NCI-H2171 (cell line): Measurements from ENCODE around the gene EHD2.
"Not testable (repeated sequence)": the region's sequence is repeated elsewhere in the genome, so short reads cannot be mapped to it uniquely, and the experiment has no call there.

ENCODE experiments used
- DNase-seq: peaks from one replicate; lab custom pipeline; 2025; lab: John Stamatoyannopoulos, UW

EHD2 gene

GRCh38 chr19:47776568-47776967, 63.3 kb downstream of the EHD2 start:
- DNase-seq = peak; percentile 11

- DNase-seq = not testable (repeated sequence)
Measured at GRCh38 chr19:47777245-47778048, 64.2 kb downstream of the EHD2 start.

GRCh38 chr19:47778049-47778953, 65.1 kb downstream of the EHD2 start, which contains the start of gene SELENOW:
Gene SELENOW, plus strand, starts transcription at chr19:47778703. Its CDS starts 83 bp downstream, at chr19:47778786.
- peak; percentile 79 for DNase-seq

DNA sequence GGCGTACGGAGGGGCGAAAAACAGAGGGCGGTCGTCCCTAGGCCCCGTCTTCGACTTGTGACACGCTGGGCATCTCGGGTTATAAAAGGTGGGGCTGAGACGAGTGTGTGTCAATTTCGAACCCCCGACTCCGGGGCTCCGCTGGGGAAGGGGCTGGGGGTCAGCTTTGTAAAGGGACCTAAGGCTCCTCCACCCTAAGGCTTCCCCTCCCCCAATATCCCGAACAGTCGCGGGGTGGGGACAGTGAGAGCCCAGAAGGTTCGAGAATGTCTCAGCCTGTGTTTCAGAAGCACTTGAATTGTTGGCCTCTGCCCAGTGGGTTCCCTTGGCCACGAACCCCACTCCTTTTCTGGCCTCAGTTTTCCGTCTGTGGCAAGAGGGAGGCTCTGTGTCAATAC, 65.7 kb downstream of the EHD2 start:
- DNase-seq = no peak

DNA sequence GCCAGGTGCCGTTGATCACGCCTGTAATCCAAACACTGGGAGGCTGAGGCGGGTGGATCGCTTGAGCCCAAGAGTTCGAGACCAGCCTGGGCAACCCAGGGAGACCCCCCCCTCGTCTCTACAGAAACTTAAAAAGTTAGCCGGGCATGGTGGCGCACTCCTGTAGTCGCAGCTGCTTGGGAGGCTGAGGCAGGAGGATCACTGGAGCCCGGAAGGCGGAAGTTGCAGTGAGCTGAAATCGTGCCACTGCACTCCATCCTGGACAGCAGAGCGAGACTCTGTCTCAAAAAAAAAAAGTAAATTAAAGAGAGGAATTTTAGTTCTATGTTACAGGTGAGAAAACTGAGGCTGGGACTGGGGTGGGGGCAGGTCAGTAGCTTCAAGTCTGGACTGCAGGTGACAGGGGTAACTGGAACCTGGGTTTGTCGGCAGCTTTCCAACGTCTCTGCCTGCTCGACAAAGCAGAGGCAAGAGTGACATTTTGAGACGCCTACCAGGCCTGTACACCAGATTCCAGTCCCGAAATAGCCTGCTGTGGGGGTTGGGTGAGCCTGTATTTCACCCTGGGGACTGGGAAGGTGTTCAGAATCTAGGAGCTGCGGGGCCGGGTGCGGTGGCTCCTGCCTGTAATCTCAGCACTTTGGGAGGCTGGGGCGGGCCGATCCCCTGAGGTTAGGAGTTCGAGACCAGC, 66.4 kb downstream of the EHD2 start:
- no peak for DNase-seq

GRCh38 chr19:47780215-47780551, 67.0 kb downstream of the EHD2 start:
- no peak for DNase-seq

DNA sequence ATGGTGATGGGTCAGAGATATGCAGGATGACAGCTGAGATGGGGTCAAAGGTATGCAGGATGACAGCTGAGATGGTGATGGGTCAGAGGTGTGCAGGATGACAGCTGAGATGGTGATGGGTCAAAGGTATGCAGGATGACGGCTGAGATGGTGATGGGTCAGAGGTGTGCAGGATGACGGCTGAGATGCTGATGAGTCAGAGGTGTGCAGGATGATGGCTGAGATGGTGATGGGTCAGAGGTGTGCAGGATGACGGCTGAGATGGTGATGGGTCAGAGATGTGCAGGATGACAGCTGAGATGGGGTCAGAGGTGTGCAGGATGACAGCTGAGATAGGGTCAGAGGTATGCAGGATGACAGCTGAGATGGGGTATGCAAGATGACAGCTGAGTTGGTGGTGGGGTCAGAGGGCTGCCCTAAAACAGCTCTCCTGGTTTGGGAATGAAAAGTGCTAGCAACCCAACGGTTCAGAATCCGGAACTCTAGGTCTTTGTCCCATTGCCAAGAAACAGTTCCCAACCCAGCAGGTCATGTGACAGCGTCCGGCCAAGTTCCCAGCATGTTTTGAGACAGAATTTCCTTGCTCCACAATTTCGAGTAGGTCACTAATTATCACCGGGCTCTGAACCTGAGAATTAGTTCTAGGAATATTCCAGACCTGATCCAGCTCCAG, 68.5 kb downstream of the EHD2 start:
- DNase-seq = no peak

DNA sequence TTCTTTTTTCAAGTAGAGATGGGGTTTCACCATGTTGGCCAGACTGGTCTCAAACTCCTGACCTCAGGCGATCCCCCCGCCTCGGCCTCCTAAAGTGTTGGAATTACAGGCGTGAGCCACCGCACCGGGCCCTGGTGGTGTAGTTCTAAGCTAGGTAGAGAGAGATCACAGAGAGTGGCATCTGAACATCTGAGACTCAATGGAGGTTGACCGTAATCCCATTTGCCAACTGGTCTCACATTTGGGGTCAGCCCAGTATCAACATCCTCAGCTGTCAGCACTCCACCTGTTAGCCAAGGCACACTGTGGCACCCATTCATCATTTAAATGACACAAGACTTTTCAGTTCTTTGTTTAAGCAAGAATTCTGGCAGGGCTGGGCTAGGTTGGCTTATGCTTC, 73.3 kb downstream of the EHD2 start:
- DNase-seq = no peak

GRCh38 chr19:47787307-47787706, 74.1 kb downstream of the EHD2 start:
- DNase-seq = not testable (repeated sequence)

DNA sequence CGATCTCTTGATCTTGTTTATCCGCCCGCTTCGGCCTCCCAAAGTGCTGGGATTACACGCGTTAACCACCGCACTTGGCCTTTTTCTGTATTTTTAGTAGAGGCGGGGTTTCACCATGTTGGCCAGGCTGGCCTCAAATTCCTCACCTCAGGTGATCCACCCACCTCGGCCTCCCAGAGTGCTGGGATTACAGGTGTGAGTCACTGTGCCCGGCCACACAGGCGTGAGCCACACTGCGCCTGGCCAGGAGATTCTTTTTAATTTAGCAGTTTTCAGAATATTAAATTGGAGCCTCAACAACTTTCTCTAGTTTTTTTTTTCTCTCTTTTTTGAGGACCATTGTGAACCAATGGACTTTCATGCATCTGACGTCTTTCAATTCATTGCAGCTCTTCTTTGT, 76.6 kb downstream of the EHD2 start:
- not testable (repeated sequence) for DNase-seq

DNA sequence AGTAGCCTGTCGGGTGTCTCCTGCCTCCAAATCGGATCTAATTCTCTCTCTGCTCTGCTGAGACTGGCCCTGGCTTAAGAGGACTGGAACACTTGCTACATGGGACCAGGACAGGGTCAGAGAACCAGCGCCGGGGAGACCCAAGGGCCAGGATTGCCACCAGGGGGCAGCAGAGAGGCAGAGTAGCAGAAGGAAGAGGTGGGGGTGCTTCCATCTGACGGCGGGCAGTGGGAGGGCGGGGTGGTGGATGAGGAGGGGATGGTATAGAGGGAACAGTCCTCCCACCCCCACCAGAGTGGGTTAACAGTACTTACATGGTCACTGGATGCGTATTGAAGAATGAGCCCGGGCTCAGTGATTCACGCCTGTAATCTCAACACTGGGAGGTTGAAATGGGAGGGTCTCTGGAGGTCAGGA, 77.2 kb downstream of the EHD2 start:
- DNase-seq = peak; percentile 43

DNA sequence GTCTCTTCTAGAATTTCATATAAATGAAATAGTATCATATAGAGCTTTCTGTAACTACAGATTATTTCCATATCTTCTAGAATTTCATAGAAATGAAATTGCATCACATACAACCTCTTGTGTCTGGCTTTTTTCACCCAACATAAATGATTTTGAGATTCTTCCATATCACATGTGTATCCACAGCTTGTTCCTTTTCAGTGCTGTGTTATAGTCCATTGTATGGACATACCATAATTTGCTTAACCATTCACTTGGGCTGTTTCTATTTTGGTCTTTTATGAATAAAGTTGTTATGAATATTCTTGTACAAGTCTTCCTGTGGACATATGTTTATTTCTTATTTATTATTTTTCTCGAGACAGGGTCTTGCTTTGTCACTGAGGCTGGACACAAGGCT, 79.4 kb downstream of the EHD2 start:
- DNase-seq = no peak
